NK-92 (cell line): ENCODE data around the gene PCGF3.
"Not testable (repeated sequence)": the region's sequence is repeated elsewhere in the genome, so short reads cannot be mapped to it uniquely, and the experiment has no call there.

Source experiments
- DNase-seq: peaks from one replicate; lab custom pipeline; 2025; ENCODE audit not compliant: unreplicated experiment; lab: John Stamatoyannopoulos, UW

Gene PCGF3

DNA sequence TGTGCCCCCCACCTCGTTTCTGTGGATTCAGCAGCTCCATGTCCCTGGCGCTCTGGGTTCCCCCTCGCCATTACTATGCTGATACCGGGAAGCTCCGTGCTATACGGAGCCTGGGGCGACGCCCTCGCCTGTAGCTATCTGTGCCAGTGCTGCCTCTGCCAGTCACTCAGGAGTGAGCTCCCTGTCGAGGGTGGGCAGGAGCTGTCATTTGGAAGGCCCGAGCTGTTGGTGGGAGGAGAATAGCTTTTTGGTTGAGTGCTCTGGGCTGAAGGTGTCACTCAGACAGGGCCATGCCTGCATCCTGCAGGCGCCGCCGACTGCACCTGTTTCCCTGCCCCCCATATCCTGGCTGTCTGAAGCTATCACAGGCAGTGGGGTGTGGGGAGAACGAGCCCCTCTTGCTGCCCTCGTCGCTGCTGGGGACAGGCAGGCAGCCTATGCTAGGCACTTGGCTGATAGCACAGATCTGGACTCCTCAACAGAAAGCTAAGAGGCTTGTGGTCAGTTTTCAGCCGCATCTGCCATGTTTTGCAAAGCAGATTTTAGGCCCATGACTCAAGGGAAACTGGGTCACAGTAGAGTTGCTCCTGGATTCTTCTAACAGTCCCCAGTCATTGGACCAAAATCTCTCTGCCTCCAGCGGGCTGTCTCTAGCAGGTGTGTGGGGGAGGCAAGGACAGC, 88.4 kb downstream of the PCGF3 start:
- no peak for DNase-seq

DNA sequence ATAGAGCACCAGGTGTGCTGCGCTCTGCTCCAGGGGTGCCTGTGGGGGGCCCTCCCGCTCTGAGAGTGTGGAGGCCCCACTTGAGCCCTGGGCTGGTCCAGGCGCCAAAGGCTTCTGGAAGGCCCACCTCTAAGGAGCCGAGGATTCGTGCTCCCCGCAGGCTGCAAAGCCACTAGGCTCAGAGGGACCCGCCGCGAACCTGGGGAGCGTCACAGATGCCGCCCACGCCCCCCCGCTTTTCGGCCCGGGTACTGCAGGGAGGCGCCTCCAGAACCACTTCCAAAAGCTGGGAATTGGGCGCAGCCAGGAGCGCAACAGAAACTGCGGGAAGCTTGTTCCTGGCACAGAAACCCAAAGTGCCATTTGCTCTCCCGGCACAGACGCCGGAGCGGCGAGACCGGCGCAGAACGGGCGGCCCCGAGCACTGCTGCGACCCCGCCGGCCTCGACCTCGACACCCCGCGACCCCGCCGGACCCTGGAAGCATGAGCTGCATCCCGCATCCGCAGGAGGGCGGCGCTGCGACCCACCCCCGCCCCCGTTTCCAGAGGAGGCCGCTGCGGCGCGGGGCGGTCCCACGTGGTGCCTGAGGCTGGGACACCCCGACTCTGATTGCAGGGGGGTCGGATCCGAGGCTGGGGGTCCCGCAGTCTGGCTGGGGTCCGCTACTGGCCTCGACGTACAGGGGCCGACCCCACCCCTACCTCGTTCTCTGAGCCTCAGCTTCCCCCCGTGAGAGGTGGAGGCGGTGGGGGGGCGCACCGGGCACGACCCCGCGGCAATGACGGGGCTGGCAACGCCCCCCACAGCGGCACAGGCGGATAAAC, 89.5 kb downstream of the PCGF3 start:
- DNase-seq, result no peak

DNA sequence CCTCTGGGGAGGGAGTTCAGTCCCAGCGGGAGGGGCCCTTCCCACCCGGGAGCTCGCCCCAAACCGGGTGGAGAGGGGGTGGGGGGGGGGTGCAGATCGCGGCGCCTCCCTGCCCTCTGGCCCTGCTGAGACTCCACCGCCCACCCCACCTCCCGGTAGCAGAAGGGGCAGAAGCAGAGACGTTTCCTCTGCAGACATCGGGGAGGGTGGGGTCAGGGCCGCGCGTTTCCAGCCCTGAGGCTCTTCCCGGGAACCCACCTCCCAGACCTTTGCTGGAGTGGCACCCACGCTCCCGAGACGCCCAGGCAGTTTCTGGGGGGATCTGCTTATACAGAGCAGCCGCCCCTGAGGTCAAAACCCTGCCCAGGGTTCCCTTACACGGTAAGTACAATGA, 90.1 kb downstream of the PCGF3 start:
- no peak for DNase-seq

DNA sequence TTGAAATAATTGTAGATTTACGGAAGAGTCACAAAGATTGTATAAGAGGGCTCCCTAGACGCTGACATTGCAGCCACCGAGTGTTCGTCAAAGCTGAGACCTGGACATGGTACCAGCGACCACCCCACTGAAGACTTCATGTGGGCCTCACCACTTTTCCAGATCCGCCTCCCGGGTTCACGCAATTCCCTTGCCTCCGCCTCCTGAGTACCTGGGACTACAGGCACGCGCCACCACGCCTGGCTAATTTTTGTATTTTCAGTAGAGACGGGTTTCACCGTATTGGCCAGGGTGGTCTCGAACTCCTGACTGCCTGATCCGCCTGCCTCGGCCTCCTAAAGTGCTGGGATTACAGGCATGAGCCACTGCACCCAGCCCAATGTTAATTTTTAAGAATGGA, 90.6 kb downstream of the PCGF3 start:
- DNase-seq, result no peak

DNA sequence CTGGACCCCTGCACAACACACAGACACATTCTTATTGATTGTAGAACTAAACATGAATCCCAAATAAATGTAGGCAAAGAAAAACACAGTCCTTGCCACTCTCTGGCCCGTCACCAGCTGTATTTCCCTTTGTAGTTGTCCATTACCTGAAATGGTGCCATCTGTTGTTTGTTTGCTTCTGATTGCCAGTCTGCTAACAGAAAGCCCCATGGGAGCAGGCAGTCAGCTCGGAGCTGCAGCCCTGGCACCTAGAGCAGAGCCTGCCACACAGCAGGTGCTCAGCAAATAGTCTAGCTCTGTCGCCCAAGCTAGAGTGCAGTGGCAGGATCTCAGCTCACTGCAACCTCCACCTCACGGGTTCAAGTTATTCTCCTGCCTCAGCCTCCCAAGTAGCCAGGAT, 91.4 kb downstream of the PCGF3 start:
- DNase-seq, result no peak

DNA sequence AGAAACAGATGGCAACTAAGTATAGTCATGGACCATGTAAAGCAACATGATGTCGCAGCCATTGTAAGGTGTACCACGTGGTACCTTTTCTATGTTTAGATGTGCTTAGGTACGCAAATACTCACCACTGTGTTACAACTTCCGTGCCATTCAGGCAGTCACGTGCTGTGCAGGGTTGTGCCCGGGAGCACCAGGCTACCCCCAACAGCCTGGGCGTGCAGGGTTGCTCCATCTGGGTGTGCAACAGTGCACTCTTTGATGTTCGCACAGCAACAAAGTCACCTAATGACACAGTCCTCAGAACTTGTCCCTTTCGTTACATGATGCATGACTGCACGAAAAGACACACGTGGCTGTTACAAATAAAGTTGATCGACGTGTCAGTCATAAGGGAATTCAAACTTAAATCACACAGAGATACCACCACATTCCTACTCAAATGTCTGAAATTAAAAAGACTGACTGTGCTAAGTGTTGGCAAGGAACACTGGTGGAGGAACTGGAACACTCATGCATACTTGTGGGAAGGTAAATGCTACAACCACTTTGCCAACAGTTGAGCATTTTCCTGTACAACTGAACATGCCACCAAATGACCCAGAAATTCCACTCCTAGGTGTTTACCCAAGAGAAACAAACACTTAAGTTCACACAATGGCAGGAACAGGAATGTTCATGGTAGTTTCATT, 95.9 kb downstream of the PCGF3 start:
- no peak for DNase-seq

DNA sequence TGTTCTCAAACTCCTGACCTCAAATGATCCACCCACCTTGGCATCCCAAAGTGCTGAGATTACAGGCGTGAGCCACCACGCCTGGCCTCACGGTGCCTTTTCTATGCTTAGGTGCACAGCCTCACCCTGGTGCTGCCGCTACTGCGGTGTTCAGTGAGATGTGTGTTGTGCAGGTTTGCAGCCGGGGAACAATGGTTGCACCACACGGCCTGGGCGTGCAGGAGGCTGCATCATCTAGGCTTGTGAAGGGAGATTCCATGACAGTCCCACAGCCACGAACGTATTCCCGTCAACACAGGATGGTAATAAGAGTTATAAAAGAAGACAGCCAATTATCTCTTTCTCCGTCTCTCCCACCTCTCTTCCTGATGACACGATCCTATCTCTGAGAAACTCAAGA, 98.3 kb downstream of the PCGF3 start:
- DNase-seq, result no peak

DNA sequence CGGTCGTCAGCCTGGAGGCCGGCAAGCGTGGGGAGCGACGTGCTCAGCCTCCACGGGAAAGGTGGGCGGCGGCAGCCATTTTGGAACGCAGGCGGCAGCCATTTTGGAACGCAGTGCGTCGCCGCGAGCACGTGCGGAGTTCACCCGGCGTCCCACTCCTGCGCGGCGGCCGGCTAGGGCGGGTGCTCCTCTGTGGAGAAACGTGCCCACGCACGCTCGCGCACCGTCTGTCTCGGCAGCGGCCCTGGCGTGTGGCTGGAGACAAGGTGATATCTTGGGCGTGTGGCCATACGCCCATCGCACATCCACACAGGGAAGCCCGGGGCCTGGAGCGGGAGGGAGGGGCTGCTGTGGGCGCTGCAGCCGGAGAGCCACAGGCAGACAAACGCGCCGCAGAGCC, 99.2 kb downstream of the PCGF3 start:
- DNase-seq, result no peak

DNA sequence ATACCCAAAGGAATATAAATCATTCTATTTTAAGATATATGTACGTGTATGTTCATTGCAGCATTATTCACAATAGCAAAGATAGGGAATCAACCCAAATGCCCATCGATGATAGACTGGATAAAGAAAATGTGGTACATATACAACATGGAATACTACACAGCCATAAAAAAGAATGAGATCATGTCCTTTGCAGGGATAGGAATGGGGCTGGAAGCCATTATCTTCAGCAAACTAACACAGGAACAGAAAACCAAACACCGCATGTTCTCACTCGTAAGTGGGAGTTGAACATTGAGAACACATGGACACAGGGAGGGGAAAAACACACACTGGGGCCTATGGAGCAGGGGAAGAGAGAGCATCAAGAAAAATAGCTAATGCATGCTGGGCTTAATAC, 101.3 kb downstream of the PCGF3 start:
- not testable (repeated sequence) for DNase-seq

DNA sequence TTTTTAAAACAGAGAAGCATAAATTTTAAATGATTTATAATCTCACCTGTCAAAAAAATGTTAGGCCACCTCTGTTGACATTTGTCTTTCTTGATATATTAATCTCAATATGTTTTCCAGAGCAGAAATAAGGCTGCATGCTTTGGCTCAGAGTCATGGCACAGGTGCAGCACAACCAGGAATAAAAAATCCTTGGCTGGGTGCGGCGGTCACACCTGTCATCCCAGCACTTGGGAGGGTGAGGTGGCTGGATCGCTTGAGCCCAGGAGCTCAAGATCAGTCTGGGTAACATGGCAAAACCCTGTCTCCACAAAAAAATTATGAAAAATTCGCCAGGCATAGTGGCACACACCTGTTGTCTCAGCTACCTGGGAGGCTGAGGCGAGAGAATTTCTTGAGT, 102.2 kb downstream of the PCGF3 start:
- DNase-seq, result no peak

DNA sequence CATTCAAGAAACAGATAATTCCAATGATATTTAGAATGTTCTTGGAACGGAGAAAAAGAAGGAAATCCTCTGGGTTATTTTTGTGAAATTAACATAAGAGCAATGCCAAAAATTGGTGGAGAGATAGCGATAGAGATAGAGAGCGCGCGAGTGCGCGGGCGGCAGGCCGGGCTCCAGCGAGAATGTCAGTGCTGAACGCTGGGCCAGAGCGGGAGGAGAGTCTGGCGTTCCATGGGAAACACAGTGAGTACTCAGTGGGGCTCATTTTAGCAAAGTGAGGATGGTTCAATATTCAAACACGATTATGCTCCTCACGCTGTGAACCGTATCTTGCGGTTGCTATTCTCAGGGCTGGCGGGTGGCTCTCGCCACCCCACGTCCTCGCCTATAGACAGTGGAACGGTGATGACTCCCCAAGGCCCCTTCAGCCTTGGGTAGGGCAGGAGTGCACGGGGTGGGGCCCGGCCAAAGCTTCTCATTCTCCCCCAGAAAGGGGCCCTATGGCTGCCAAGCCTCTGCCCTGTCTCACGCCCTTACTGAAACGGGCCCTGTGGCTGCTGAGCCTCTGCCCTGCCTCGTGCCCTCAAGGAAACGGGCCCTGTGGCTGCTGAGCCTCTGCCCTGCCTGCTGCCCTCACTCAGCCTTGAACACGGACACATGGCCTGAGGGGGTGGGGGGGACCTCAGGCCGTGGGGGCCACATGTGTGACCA, 103.4 kb downstream of the PCGF3 start:
- no peak for DNase-seq

DNA sequence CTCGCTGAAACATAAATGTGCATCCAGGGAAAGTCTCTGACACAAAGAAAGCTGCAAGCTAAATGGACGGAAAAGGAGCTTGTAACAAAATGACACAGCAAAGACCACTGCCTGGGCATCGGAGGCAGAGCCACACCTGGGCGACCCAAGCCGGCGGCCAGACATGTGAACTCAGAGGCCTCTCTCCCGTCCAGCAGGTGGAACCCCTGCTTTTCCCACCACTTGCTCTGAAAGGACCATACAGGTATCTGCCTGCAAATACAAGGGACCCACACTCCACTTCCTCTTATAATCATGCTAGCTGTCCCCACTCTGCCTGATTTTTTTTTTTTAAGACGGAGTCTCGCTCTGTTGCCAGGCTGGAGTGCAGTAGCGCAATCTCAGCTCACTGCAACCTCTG, 108.3 kb downstream of the PCGF3 start:
- DNase-seq, result no peak

DNA sequence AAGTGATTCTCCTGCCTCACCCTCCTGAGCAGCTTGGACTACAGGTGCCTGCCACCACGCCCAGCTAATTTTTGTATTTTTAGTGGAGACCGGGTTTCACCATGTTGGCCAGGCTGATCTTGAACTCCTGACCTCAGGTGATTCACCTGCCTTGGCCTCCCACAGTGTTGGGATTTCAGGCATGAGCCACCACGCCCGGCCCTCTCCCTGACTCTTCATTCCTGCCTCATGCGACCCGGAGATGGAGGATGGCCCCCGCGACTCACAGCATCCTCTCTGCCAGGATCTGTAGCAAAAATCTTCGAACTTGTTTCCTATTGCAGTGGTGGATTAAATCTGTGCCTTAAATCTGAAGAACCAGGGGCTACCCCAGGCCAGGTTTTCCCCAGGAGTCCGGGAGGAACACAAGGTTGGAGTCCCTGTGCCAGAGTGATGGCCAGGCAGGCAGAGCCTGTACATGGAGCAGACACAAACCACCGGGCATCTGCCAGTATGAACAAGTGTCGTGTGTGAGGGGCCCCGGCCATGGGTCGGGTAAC, 108.7 kb downstream of the PCGF3 start:
- no peak for DNase-seq

DNA sequence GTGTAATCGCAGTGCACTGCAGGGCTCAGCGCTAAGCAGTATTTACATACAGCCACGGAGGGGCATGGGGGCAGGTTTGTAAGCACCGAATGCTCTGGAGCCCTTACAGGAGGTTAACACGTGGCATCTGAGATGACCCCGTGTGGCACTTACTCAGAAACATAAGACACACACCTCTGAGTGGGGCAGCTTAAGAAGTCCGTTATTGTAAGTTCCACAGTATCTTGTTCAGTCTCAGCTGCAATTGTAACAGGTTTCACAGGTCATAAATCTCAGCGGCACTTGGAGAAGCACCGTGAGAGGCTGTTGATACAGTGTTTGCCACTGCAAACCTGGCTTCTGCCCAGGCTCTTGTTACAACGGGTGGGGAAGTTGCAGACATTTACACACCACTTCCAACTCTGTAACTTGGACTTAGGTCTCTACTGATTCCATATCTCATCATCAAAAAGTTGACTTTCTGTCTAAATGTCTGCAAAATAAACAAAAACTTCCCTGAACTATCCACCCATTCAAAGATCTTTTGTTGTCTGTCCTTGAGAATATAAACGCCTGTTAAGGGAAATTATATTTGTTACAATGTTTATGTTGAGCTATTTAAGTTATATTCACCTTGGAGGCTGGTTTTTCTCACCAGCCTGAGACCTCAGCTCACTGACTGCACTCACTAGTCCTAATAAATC, 110.0 kb downstream of the PCGF3 start:
- no peak for DNase-seq

DNA sequence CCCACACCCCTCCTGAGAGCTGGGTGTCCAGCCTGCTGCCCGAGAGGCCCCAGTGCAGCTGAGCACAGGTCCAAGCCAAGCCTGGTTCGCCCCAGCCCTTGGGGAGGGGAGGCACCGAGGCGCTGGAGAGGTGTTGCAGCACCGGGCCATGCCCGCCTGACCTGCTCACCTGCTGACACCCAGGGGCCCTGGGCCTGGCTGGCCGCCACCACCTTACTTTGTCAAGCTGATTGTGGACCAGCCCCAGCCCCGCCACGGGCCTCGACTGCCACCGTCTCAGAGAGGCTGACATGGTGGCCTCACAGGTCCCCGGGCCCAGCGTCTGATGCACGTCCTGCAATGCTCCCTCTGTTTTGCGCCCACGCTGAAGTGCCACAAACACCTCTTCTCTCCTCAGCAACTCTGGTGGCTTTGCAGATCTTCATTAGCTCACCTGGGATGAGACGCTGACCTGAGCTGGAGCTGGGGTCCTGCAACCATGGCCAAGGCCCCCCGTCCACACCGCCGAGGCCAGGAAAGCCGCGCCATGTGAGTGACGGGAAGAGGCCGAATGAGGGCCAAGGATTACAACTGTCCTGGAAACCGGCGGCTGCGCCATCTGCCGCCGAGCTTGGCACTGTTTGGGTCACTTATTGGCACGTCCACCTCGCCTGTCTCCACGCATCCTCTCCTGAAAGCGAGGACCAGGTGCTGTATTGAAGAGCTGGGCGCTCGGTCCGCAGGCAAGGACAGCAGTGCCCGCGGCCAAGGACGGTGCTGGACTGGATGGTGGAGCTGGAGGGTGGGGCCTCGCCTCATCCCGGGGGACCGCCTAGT, 112.7 kb downstream of the PCGF3 start:
- DNase-seq, result no peak

DNA sequence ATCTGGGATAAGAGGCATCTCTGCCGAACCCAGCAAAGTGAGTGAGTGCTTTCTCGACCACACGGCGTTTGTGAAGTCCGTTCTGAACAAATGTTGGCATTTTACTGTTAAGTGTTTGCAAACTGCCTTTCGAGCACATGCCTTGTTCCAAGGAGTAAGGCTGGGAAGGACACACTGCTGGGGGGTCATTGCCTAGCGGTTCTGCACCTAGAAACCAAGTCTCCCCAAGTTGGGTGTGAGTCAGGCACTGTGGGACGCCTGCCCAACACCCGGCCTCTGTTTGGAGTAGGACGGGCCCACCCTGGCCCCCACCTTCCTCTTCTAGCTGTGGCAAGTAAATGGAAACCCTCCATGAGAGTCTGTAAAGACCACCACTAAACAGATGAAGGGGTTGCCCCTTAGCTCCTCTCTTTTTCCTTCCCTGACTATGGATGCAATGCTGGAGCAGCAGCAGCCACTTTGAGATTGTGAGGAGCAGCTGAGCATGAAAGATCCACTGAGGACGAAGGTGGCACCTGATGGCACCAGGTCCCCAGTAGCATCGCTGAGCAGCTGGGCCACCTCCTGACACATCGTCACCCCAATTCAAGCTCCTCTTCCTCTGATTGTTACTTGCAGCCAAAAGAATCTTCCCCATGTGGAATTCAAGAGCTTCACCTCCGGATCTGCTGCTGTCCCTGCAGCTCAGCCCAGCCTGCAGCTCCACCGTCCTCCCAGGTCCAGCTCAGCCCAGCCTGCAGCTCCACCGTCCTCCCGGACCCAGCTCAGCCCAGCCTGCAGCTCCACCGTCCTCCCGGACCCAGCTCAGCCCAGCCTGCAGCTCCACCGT, 114.0 kb downstream of the PCGF3 start:
- no peak for DNase-seq
